Endothelial cell of umbilical vein (primary cell): Measurements from ENCODE around the gene TKFC.

Experiments used
- CTCF ChIP-seq, 2 donors: IDR thresholded peaks; 1 replicate in 1 of 2; 2 replicates in 1 of 2; pipeline ENCODE4 v1.5.1; 2011; ENCODE audit warnings: low read length in 2 of 2, mild to moderate bottlenecking in 2 of 2, moderate library complexity in 2 of 2, control low read depth in 1 of 2, inconsistent platforms in 1 of 2, low read depth in 1 of 2; ENCODE audit not compliant: insufficient read depth in 1 of 2; ENCODE audit errors: extremely low read depth in 1 of 2
- EZH2 ChIP-seq: IDR thresholded peaks from 2 replicates; pipeline ENCODE4 v1.6.1; 2012; ENCODE audit warnings: borderline replicate concordance, low read depth, mild to moderate bottlenecking, moderate library complexity, low read length, inconsistent platforms; ENCODE audit not compliant: severe bottlenecking
- JUN ChIP-seq: IDR thresholded peaks from 2 replicates; pipeline ENCODE4 v1.6.1; 2011; ENCODE audit warnings: borderline replicate concordance, low read depth; ENCODE audit not compliant: insufficient read length, insufficient read depth
- POLR2A ChIP-seq: IDR thresholded peaks from 2 replicates; pipeline ENCODE4 v1.6.1; 2012; ENCODE audit warnings: low read depth, mild to moderate bottlenecking, control low read depth, low read length
- POLR2AphosphoS5 ChIP-seq: IDR thresholded peaks from 2 replicates; pipeline ENCODE4 v1.6.1; 2012; ENCODE audit warnings: low read depth, mild to moderate bottlenecking, control low read depth, low read length, moderate library complexity; ENCODE audit not compliant: insufficient read depth
- TF ChIP-seq, protein P1 (sequence below): IDR thresholded peaks from 2 replicates; pipeline ENCODE4 v1.6.1; 2011; ENCODE audit not compliant: insufficient read depth, insufficient read length

- TF ChIP-seq, protein P1, sequence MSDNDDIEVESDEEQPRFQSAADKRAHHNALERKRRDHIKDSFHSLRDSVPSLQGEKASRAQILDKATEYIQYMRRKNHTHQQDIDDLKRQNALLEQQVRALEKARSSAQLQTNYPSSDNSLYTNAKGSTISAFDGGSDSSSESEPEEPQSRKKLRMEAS, result no peak
- TF ChIP-seq POLR2AphosphoS5, result no peak
- no peak for TF ChIP-seq CTCF (IDR thresholded peaks at IDR 0.05; ENCODE audit: extremely low read depth in 1 of 2, insufficient read depth in 1 of 2, low read depth in 1 of 2, low read length in 2 of 2)
- TF ChIP-seq JUN, result no peak
- TF ChIP-seq EZH2, result no peak
- no peak for TF ChIP-seq POLR2A
Observed at GRCh38 chr11:61372659-61373420, 39.8 kb downstream of the TKFC start.
